Breast epithelium (tissue), 3 donors: ENCODE measurements around the gene ALX4.

Experiments
- CTCF ChIP-seq, 3 donors: fragments of 450-650 bp; IDR thresholded peaks; one replicate each; pipeline ENCODE4 v1.5.1; 2016 to 2017; ENCODE audit warnings: antibody characterized with exemption in 3 of 3, mild to moderate bottlenecking in 3 of 3, moderate library complexity in 3 of 3
- POLR2A ChIP-seq: fragments of 450-650 bp; IDR thresholded peaks from one replicate; pipeline ENCODE4 v1.6.1; 2016; ENCODE audit warnings: antibody characterized with exemption, mild to moderate bottlenecking, moderate library complexity
- POLR2AphosphoS5 ChIP-seq, 3 donors: sonication (generic); formaldehyde crosslinking; IDR thresholded peaks; one replicate each; pipeline ENCODE4 v1.6.1; 2017; ENCODE audit warnings: antibody characterized with exemption in 3 of 3

- TF ChIP-seq CTCF (IDR thresholded peaks at IDR 0.05): no peak
- no peak for TF ChIP-seq POLR2A
- no peak for TF ChIP-seq POLR2AphosphoS5 (IDR thresholded peaks at IDR 0.05)
These were observed 73.6 kb downstream of the ALX4 start for GRCh38 chr11:44236296-44236695.
